Mesendoderm (in vitro differentiated cells): ENCODE measurements around the gene NGFR.
A peak's percentile ranks its signal among the peaks of the same experiment; 100 is the strongest.

Source experiments
- DNase-seq: peaks from one replicate; pipeline ENCODE4 v3.0.0; 2013
- H2AK5ac ChIP-seq: 2 replicates; pipeline ENCODE4 v1.6.1; 2013; ENCODE audit warnings: low read length, inconsistent platforms
- H2BK120ac ChIP-seq: 2 replicates; pipeline ENCODE4 v1.6.1; 2013; ENCODE audit warnings: low read depth, mild to moderate bottlenecking, low read length, moderate library complexity, mixed read lengths
- H2BK15ac ChIP-seq: replicated peaks from 2 replicates; pipeline ENCODE4 v1.6.1; 2013; ENCODE audit warnings: low read depth, mild to moderate bottlenecking, moderate library complexity
- H2BK5ac ChIP-seq: 2 replicates; pipeline ENCODE4 v1.6.1; 2013; ENCODE audit warnings: low read length, inconsistent platforms
- H3K18ac ChIP-seq: 2 replicates; pipeline ENCODE4 v1.6.1; 2013; ENCODE audit warnings: mild to moderate bottlenecking, low read length, mixed read lengths
- H3K23ac ChIP-seq: one replicate; pipeline ENCODE4 v1.6.1; 2013; ENCODE audit warnings: low read length
- H3K27ac ChIP-seq: 2 replicates; pipeline ENCODE4 v1.5.1; 2013; ENCODE audit warnings: low read depth, mild to moderate bottlenecking, inconsistent platforms, low read length, moderate library complexity
- H3K27me3 ChIP-seq: 2 replicates; pipeline ENCODE4 v1.6.1; 2013; ENCODE audit warnings: low read length, control low read depth, mild to moderate bottlenecking, inconsistent platforms; ENCODE audit not compliant: insufficient read depth, poor library complexity
- H3K36me3 ChIP-seq: 2 replicates; pipeline ENCODE4 v1.6.1; 2013; ENCODE audit warnings: low read length, inconsistent platforms; ENCODE audit not compliant: control insufficient read depth, insufficient read depth
- H3K4ac ChIP-seq: one replicate; pipeline ENCODE4 v1.6.1; 2013; ENCODE audit warnings: low read depth, mild to moderate bottlenecking, low read length, moderate library complexity
- H3K4me1 ChIP-seq: 2 replicates; pipeline ENCODE4 v1.6.1; 2013; ENCODE audit warnings: low read depth, low read length, inconsistent platforms; ENCODE audit not compliant: control insufficient read depth
- H3K4me2 ChIP-seq: 2 replicates; pipeline ENCODE4 v1.6.1; 2013; ENCODE audit warnings: low read length
- H3K4me3 ChIP-seq: 2 replicates; pipeline ENCODE4 v1.5.1; 2013; ENCODE audit warnings: mild to moderate bottlenecking, low read length
- H3K56ac ChIP-seq: one replicate; pipeline ENCODE4 v1.6.1; 2013; ENCODE audit warnings: low read length
- H3K79me1 ChIP-seq: 2 replicates; pipeline ENCODE4 v1.6.1; 2013; ENCODE audit warnings: low read length, inconsistent platforms
- H3K79me2 ChIP-seq: 2 replicates; pipeline ENCODE4 v1.6.1; 2013; ENCODE audit warnings: mild to moderate bottlenecking, low read length; ENCODE audit not compliant: control insufficient read depth, insufficient read depth
- H3K9ac ChIP-seq: 2 replicates; pipeline ENCODE4 v1.6.1; 2013; ENCODE audit warnings: low read length, inconsistent platforms
- H4K5ac ChIP-seq: one replicate; pipeline ENCODE4 v1.6.1; 2013; ENCODE audit warnings: low read length
- H4K8ac ChIP-seq: one replicate; pipeline ENCODE4 v1.6.1; 2013; ENCODE audit warnings: low read depth, mild to moderate bottlenecking, control low read depth, low read length, moderate library complexity
- WGBS: extraction: QIAGEN DNeasy Blood & Tissue Kit; methylation state at CpG from one replicate; pipeline ENCODE4 v1.1.7; 2013; ENCODE audit warnings: low lambda C conversion rate, missing lambda C conversion rate; ENCODE audit not compliant: insufficient coverage; ENCODE audit errors: extremely low coverage; 5-methylcytosine and 5-hydroxymethylcytosine counted together

The NGFR gene

GRCh38 chr17:49457564-49458535 is 37.2 kb upstream of the NGFR start:
- Histone ChIP-seq H4K8ac (no peak overlapping the region), H3K4ac (no peak overlapping the region), H3K4me2 (no peak overlapping the region), H3K36me3 (no peaks in the 10 kb centered on the region), H3K27me3 (no peaks in the 10 kb centered on the region), H3K23ac (peak overlapping the region; percentile 9), H3K79me2 (no peaks in the 10 kb centered on the region), H3K56ac (no peak overlapping the region), H3K4me3 (no peak overlapping the region), H2BK5ac (no peak overlapping the region), H2BK15ac (no peak overlapping the region), H3K79me1 (no peaks in the 10 kb centered on the region), H2AK5ac (no peak overlapping the region), H3K18ac (no peak overlapping the region), H3K9ac (no peak overlapping the region), H3K27ac (no peak overlapping the region), H3K4me1 (peaks cover 11% of the 10 kb centered on the region), H2BK120ac (no peak overlapping the region), H4K5ac (no peak overlapping the region)
- no CpG with 5 or more reads among the region's 15 CpGs for WGBS
- DNase-seq, result peak; percentile 46

- Histone ChIP-seq H3K27me3 (no peaks in the 10 kb centered on the region), H3K79me1 (no peaks in the 10 kb centered on the region), H3K27ac (no peak overlapping the region), H3K23ac (no peak overlapping the region), H3K4me2 (no peak overlapping the region), H3K9ac (no peak overlapping the region), H3K4ac (no peak overlapping the region), H3K4me3 (no peak overlapping the region), H2AK5ac (no peak overlapping the region), H2BK120ac (no peak overlapping the region), H2BK5ac (no peak overlapping the region), H4K8ac (no peak overlapping the region), H3K36me3 (no peaks in the 10 kb centered on the region), H3K56ac (no peak overlapping the region), H4K5ac (no peak overlapping the region), H2BK15ac (no peak overlapping the region), H3K18ac (no peak overlapping the region), H3K4me1 (peaks cover 11% of the 10 kb centered on the region), H3K79me2 (no peaks in the 10 kb centered on the region)
- no CpG with 5 or more reads among the region's 7 CpGs for WGBS
- DNase-seq, result peak; percentile 93
Observed at GRCh38 chr17:49459401-49459984, 35.6 kb upstream of the NGFR start.

- Histone ChIP-seq H2AK5ac (no peak overlapping the region), H2BK120ac (no peak overlapping the region), H3K79me2 (no peaks in the 10 kb centered on the region), H3K4me1 (peaks cover 11% of the 10 kb centered on the region), H3K23ac (peak overlapping the region; percentile 10), H4K8ac (no peak overlapping the region), H3K9ac (no peak overlapping the region), H3K36me3 (no peaks in the 10 kb centered on the region), H3K79me1 (no peaks in the 10 kb centered on the region), H3K4ac (no peak overlapping the region), H3K4me3 (no peak overlapping the region), H3K4me2 (no peak overlapping the region), H3K27ac (no peak overlapping the region), H3K56ac (no peak overlapping the region), H3K27me3 (no peaks in the 10 kb centered on the region), H3K18ac (no peak overlapping the region), H2BK15ac (no peak overlapping the region), H4K5ac (no peak overlapping the region), H2BK5ac (no peak overlapping the region)
- DNase-seq, result no peak
- no CpG with 5 or more reads among the region's 7 CpGs for WGBS
Observed at GRCh38 chr17:49460401-49460800, 34.7 kb upstream of the NGFR start.

- no peaks in the 10 kb centered on the region for H3K79me2 ChIP-seq
- no peak overlapping the region for H4K8ac ChIP-seq
- H2BK5ac ChIP-seq, result no peak overlapping the region
- H3K79me1 ChIP-seq, result no peaks in the 10 kb centered on the region
- no peak overlapping the region for H2BK120ac ChIP-seq
- no peak overlapping the region for H3K27ac ChIP-seq
- no peak overlapping the region for H2AK5ac ChIP-seq
- H3K9ac ChIP-seq, result no peak overlapping the region
- H3K4me3 ChIP-seq, result no peak overlapping the region
- H3K36me3 ChIP-seq, result no peaks in the 10 kb centered on the region
- DNase-seq, result no peak
- no peak overlapping the region for H3K4ac ChIP-seq
- no peak overlapping the region for H3K4me2 ChIP-seq
- no peaks in the 10 kb centered on the region for H3K27me3 ChIP-seq
- H3K56ac ChIP-seq, result no peak overlapping the region
- peaks cover 11% of the 10 kb centered on the region for H3K4me1 ChIP-seq
- no peak overlapping the region for H3K18ac ChIP-seq
- no peak overlapping the region for H3K23ac ChIP-seq
- no CpG with 5 or more reads among the region's 2 CpGs for WGBS
- no peak overlapping the region for H2BK15ac ChIP-seq
- H4K5ac ChIP-seq, result no peak overlapping the region
Observed at GRCh38 chr17:49461580-49461979, 33.5 kb upstream of the NGFR start.

GRCh38 chr17:49464049-49464448 is 31.0 kb upstream of the NGFR start:
- H3K27me3 ChIP-seq, result no peaks in the 10 kb centered on the region
- no peak overlapping the region for H4K8ac ChIP-seq
- no peak overlapping the region for H3K4me3 ChIP-seq
- H3K4me2 ChIP-seq, result no peak overlapping the region
- no peaks in the 10 kb centered on the region for H3K36me3 ChIP-seq
- no peaks in the 10 kb centered on the region for H3K79me1 ChIP-seq
- no peak overlapping the region for H3K23ac ChIP-seq
- no peak overlapping the region for H2BK15ac ChIP-seq
- DNase-seq, result no peak
- no peaks in the 10 kb centered on the region for H3K79me2 ChIP-seq
- no peak overlapping the region for H3K9ac ChIP-seq
- H4K5ac ChIP-seq, result no peak overlapping the region
- no CpG with 5 or more reads among the region's 2 CpGs for WGBS
- H3K56ac ChIP-seq, result no peak overlapping the region
- H3K4ac ChIP-seq, result no peak overlapping the region
- no peak overlapping the region for H2BK5ac ChIP-seq
- H3K18ac ChIP-seq, result no peak overlapping the region
- H2AK5ac ChIP-seq, result no peak overlapping the region
- H3K27ac ChIP-seq, result no peak overlapping the region
- H2BK120ac ChIP-seq, result no peak overlapping the region
- peaks cover 7% of the 10 kb centered on the region for H3K4me1 ChIP-seq
